GM18951 (cell line): ENCODE results near the gene HDAC11.
"Not testable (repeated sequence)": the region's sequence is repeated elsewhere in the genome, so short reads cannot be mapped to it uniquely, and the experiment has no call there.

Source experiments
- POLR2A ChIP-seq: IDR thresholded peaks from 4 replicates; pipeline ENCODE4 v1.6.1; 2011; ENCODE audit warnings: mild to moderate bottlenecking; ENCODE audit not compliant: insufficient read length, insufficient read depth; ENCODE audit errors: extremely low read depth
- in situ Hi-C: fragments of 300-500 bp; cut with MboI; formaldehyde crosslinking; loops from one replicate; pipeline ENCODE4 v1.12.0; 2022; ENCODE audit warnings: low sequenced_read_pairs, mixed read lengths, inconsistent platforms; ENCODE audit not compliant: unreplicated experiment

Gene HDAC11

DNA sequence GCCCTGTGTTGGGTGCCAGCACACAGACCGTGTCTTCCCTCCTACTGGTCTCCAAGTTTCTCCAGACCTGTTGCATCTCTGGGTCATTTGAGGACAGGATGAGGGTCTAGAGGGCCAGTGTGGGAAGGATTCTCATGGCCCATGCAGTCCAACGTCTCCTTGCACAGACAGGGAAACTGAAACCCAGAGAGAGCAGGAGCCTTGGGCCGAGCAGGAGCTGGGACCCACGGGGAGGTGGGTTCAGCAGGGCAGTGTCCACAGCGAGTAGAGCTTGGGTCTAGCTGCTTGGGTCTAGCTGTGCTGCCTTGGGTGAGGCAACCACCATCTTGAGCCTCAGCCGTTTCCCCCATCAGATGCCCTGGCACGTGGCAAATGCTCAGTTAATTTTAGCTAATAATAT, 32.3 kb downstream of the HDAC11 start:
- TF ChIP-seq POLR2A: no peak
- in situ Hi-C loops: no loop called here

GRCh38 chr3:13513051-13513912, 33.2 kb downstream of the HDAC11 start:
- in situ Hi-C loops: no loop called here
- no peak for TF ChIP-seq POLR2A

GRCh38 chr3:13513913-13514517, 33.9 kb downstream of the HDAC11 start:
- in situ Hi-C loops: no loop called here
- TF ChIP-seq POLR2A: no peak

- in situ Hi-C loops: no loop called here
- no peak for TF ChIP-seq POLR2A
These were observed 34.7 kb downstream of the HDAC11 start for GRCh38 chr3:13514639-13515435.

- in situ Hi-C loops: no loop called here
- no peak for TF ChIP-seq POLR2A
These were observed 36.0 kb downstream of the HDAC11 start for GRCh38 chr3:13515786-13516759.

DNA sequence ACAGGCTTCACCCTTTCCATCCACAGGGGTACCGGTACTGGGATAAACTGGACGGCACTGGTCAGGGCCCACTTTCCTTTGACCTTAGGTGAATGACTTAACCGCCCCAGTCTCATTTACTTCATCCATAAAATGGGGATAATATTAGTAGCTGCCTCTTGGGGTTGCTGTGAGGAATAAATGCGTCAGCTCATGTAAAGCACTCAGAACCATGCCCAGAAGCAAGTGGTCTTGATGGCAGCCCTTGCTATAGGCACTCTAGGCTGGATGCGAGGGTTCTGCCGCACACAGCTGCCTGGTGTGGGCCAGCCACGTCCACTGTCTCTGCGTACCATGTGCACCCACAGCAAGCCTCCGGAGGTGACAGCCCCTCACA, 36.6 kb downstream of the HDAC11 start:
- no peak for TF ChIP-seq POLR2A

GRCh38 chr3:13517253-13517977, 37.3 kb downstream of the HDAC11 start:
- in situ Hi-C loops: no loop called here
- no peak for TF ChIP-seq POLR2A

More for the DNA sequence above, 36.6 kb downstream of the HDAC11 start:
- in situ Hi-C loops: no loop called here

GRCh38 chr3:13518516-13518953, 38.4 kb downstream of the HDAC11 start:
- TF ChIP-seq POLR2A: no peak
- in situ Hi-C loops: no loop called here

DNA sequence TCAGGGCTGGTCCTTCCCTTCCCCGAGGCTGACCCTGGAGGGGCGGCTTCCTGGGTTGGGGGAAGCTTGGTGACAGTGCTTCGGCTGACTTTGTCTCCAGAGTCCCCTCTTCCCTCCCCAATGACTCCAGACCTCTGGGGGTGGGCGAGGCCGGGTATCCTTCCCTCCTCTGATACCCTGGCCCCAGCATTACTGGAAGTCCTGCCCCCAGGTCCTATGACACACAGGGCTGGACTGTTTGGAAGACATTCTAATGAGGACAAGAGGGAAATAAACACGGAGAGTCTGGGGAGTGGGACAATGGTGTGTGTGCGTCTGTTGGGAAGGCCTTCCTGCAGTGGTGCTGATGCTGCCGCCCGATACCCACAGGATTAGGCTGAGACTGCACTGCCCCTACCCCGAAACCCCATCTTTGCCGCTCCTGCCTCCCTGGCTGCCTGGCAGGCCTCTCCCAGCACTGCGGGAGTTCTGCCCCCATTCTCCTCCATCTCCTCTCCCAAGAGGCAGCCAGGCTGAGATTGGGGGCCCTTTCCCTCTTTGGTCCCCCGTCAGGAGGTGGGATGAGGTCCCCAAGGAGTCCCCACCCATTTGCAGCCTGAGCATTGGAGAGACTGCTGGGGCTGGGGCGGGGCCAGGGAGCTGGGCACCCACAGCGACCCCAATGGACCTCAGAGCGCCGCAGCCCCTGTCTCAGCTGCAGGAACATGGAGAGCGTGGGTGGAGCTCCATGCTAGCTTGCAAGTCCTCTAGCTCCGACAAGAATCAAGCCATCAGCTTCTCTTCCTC, 39.1 kb downstream of the HDAC11 start:
- in situ Hi-C loops: no loop called here
- no peak for TF ChIP-seq POLR2A

- in situ Hi-C loops: no loop called here
These were observed 40.3 kb downstream of the HDAC11 start for GRCh38 chr3:13520326-13520880.

DNA sequence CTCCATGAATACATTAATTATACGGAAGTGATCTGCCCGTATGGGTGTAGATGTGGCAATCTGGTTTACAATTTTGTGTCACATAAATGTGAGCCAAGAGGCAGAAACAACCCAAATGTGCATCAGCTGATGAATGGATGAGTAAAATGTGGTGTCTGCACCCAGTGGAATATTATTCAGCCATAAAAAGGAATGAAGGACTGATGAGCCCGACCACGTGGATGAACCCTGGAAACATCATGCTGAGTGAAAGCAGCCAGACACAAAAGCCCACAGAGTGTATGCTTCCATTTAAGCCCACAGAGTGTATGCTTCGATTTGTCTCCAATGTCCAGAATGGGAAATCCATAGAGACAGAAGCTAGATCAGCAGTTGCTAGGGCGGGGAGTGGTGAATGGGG, 41.2 kb downstream of the HDAC11 start:
- in situ Hi-C loops: no loop called here
- no peak for TF ChIP-seq POLR2A

More at GRCh38 chr3:13520326-13520880, 40.3 kb downstream of the HDAC11 start:
- no peak for TF ChIP-seq POLR2A

- in situ Hi-C loops: not testable (repeated sequence)
These were observed 41.6 kb downstream of the HDAC11 start for GRCh38 chr3:13521749-13522148.
